ENCODE data around the gene DNAH17. TPM values are rescaled to one million over a fixed set of nuclear protein-coding genes. Genes with fewer than 3 reads are reported as not detected.

Gene DNAH17
- total RNA-seq, 1 donor from 2014 or later, result not detected

GRCh38 chr17:78538033-78538776 lies 39.0 kb downstream of the DNAH17 start:
- Mint-ChIP-seq H3K27ac (no peak overlapping the region), H3K4me1 (peaks cover 19% of the 10 kb centered on the region)
- H2AFZ ChIP-seq (replicated peaks), result no peak overlapping the region

GRCh38 chr17:78537217-78537860 lies 39.9 kb downstream of the DNAH17 start:
- Histone ChIP-seq H3K27me3 (no peaks in the 10 kb centered on the region), H3K27ac (no peak overlapping the region), H3F3A (ENCODE audit: low read depth) (peaks cover 11% of the 10 kb centered on the region), H3K4me2 (no peak overlapping the region), H3K9me3 (ENCODE audit: low read depth) (no peaks in the 10 kb centered on the region), H3K9ac (no peak overlapping the region), H3K4me1 (peaks cover 10% of the 10 kb centered on the region), H3K4me3 (no peak overlapping the region), H3K79me2 (ENCODE audit: low read depth) (no peaks in the 10 kb centered on the region), H4K20me1 (ENCODE audit: low read depth) (no peaks in the 10 kb centered on the region), H2AFZ (replicated peaks) (no peak overlapping the region), H3K36me3 (no peaks in the 10 kb centered on the region)
- Mint-ChIP-seq H3K36me3 (no peaks in the 10 kb centered on the region), H3K9me3 (peaks cover 5% of the 10 kb centered on the region), H3K27me3 (ENCODE audit: insufficient read depth, low read depth) (peaks cover under 1% of the 10 kb centered on the region), H3K27ac (no peak overlapping the region), H3K4me1 (peaks cover 19% of the 10 kb centered on the region), H3K4me3 (no peak overlapping the region)
- no peak for DNase-seq (ENCODE audit: low spot score)
- TF ChIP-seq CTCF (IDR thresholded peaks at IDR 0.05) (no peak), EZH2 (IDR thresholded peaks at IDR 0.05) (no peak)

More at GRCh38 chr17:78538033-78538776, 39.0 kb downstream of the DNAH17 start:
- no peaks in the 10 kb centered on the region for H4K20me1 ChIP-seq (ENCODE audit: low read depth)
- H3K4me1 ChIP-seq, result peaks cover 10% of the 10 kb centered on the region
- H3F3A ChIP-seq (ENCODE audit: low read depth), result peaks cover 11% of the 10 kb centered on the region
- peak overlapping the region; percentile 42 for H3K4me2 ChIP-seq
- H3K36me3 ChIP-seq, result no peaks in the 10 kb centered on the region
- H3K27ac ChIP-seq, result peak overlapping the region; percentile 46
- Mint-ChIP-seq H3K9me3 (peaks cover 2% of the 10 kb centered on the region), H3K27me3 (ENCODE audit: insufficient read depth, low read depth) (peaks cover 2% of the 10 kb centered on the region), H3K36me3 (no peaks in the 10 kb centered on the region), H3K4me3 (no peak overlapping the region)
- H3K4me3 ChIP-seq, result no peak overlapping the region
- TF ChIP-seq CTCF (IDR thresholded peaks at IDR 0.05), result no peak
- H3K9ac ChIP-seq, result no peak overlapping the region
- peak; percentile 62 for DNase-seq (ENCODE audit: low spot score)
- H3K27me3 ChIP-seq, result no peaks in the 10 kb centered on the region
- H3K79me2 ChIP-seq (ENCODE audit: low read depth), result no peaks in the 10 kb centered on the region
- no peaks in the 10 kb centered on the region for H3K9me3 ChIP-seq (ENCODE audit: low read depth)

GRCh38 chr17:78535273-78536197 lies 41.7 kb downstream of the DNAH17 start:
- Histone ChIP-seq H3K27me3 (no peaks in the 10 kb centered on the region), H4K20me1 (ENCODE audit: low read depth) (no peaks in the 10 kb centered on the region), H3K27ac (no peak overlapping the region), H2AFZ (replicated peaks) (no peak overlapping the region), H3K4me2 (no peak overlapping the region), H3K4me1 (peaks cover 10% of the 10 kb centered on the region), H3K79me2 (ENCODE audit: low read depth) (no peaks in the 10 kb centered on the region), H3K4me3 (no peak overlapping the region), H3K36me3 (no peaks in the 10 kb centered on the region), H3F3A (ENCODE audit: low read depth) (peaks cover 11% of the 10 kb centered on the region), H3K9me3 (ENCODE audit: low read depth) (no peaks in the 10 kb centered on the region), H3K9ac (no peak overlapping the region)
- no peak overlapping the region for H3K27ac Mint-ChIP-seq
- no peak overlapping the region for H3K4me3 Mint-ChIP-seq
- peaks cover 19% of the 10 kb centered on the region for H3K4me1 Mint-ChIP-seq
- TF ChIP-seq CTCF (IDR thresholded peaks at IDR 0.05), result no peak
- no peak for TF ChIP-seq EZH2 (IDR thresholded peaks at IDR 0.05)
- TF ChIP-seq EZH2phosphoT487 (IDR thresholded peaks at IDR 0.05), result no peak
- no peak for DNase-seq (ENCODE audit: low spot score)
- peaks cover 3% of the 10 kb centered on the region for H3K27me3 Mint-ChIP-seq (ENCODE audit: insufficient read depth, low read depth)
- H3K9me3 Mint-ChIP-seq, result peaks cover 5% of the 10 kb centered on the region
- H3K36me3 Mint-ChIP-seq, result no peaks in the 10 kb centered on the region
